Fibroblast of skin of abdomen (primary cell): ENCODE measurements around the gene FLRT3.

Source experiments
- DNase-seq: peaks from one replicate; pipeline ENCODE4 v3.0.0-alpha.2; 2013

Gene FLRT3

DNA sequence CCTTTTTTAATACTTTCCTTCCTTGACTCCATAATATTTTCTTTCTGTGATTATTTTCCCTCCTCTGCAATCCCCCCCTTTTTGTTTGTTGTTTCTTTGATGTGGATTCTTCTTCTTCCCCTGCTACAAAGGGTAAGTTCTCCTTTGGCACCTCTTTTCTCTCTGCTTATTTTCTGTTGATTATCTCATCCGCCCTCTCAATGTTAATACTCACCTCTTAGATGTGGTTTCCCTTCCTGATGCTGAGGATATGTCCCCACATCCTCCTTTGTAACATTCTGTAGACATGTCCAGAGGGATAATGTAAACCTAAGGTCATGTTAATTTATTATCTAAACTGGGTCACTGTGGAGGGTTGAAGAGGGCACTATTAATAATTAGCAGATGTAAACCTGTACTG, 17.7 kb downstream of the FLRT3 start:
- DNase-seq: no peak

GRCh38 chr20:14313341-14314020, 23.9 kb downstream of the FLRT3 start:
- DNase-seq: no peak

GRCh38 chr20:14312001-14312400, 25.4 kb downstream of the FLRT3 start:
- no peak for DNase-seq

- DNase-seq: no peak
Observed at GRCh38 chr20:14310977-14311627, 26.3 kb downstream of the FLRT3 start.

GRCh38 chr20:14307956-14308355, 29.5 kb downstream of the FLRT3 start:
- DNase-seq: no peak

- no peak for DNase-seq
Observed at GRCh38 chr20:14304472-14304871, 32.9 kb downstream of the FLRT3 start.

DNA sequence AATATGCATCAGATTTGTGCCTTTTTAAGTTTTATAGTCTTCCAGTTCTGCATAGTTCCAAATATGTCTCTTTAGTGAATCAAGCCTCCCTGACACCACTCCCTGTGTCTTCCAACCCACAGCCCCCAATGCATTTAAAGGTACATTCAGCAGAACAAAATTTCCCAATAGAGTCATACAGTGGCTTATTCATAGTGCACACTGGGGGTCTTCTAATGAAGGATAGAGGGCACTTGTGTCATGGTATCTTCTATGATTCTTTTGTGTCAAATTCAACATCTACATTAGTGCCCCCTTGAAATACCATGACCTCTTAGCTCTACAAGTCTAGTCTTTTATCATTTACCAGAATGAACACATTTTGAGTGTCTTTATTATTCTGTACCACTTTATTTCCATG, 33.8 kb downstream of the FLRT3 start:
- no peak for DNase-seq

GRCh38 chr20:14303106-14303505, 34.3 kb downstream of the FLRT3 start:
- no peak for DNase-seq

DNA sequence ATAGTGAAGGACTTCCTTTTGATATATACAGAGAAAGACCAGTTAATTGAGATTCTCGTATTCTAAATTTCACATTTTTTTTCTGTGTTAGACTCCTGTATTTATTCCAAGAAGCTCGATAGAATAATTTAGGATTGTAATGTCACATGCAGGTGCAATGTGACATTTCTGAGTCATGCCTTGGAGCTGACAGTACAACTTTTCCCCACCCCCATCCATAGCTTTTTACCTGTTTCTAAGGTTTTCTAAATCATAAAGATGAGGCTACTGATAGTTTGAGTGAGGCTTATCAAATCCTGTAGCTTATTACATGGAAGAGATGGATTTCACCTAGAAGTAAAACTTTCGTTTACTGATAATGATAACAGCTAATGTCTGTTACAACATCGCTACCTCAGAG, 37.6 kb downstream of the FLRT3 start:
- DNase-seq: no peak

DNA sequence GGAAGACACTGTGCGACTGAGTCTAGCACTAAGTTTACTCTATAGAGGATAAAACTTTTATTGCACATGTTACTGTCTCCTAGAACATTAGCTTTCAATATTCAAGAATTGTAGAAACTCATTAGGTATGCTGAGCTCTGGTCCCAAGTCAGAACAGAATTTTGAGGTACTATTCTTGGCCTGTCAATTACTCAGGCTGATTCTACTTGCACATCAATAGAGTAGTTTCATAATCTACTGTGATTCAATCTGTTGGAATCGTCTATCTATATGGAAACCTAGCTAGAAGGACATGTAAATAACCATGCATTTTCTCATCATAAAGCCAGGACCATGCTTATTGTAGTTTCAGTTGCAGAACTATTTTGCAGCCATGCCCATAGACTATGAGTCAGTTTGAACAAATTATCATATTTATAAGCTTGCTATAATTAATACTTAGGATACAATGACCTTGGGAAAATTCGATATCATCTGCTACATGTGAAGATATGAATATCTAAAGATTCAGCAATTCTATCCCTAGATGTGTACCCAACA, 41.6 kb downstream of the FLRT3 start:
- DNase-seq: no peak

DNA sequence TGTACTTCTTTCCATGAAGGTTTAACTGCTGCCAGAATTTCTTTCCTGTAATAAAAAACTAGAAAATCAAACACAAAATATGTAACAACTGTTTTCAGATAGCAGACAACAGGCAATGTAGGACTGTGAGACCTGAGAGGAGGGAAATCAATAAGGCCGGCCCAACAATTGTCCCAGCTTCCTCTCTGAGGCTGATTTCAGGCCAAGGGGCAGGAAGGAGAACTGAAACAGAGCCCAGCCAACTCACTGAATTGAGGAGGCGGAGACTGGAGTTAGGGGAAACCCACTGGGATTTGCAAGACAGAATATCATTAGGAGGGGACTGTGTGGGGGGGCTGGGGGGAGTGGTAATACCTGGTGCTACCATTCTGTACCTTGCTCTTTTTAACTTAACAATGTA, 42.2 kb downstream of the FLRT3 start:
- no peak for DNase-seq

GRCh38 chr20:14291502-14291901, 45.9 kb downstream of the FLRT3 start:
- no peak for DNase-seq

DNA sequence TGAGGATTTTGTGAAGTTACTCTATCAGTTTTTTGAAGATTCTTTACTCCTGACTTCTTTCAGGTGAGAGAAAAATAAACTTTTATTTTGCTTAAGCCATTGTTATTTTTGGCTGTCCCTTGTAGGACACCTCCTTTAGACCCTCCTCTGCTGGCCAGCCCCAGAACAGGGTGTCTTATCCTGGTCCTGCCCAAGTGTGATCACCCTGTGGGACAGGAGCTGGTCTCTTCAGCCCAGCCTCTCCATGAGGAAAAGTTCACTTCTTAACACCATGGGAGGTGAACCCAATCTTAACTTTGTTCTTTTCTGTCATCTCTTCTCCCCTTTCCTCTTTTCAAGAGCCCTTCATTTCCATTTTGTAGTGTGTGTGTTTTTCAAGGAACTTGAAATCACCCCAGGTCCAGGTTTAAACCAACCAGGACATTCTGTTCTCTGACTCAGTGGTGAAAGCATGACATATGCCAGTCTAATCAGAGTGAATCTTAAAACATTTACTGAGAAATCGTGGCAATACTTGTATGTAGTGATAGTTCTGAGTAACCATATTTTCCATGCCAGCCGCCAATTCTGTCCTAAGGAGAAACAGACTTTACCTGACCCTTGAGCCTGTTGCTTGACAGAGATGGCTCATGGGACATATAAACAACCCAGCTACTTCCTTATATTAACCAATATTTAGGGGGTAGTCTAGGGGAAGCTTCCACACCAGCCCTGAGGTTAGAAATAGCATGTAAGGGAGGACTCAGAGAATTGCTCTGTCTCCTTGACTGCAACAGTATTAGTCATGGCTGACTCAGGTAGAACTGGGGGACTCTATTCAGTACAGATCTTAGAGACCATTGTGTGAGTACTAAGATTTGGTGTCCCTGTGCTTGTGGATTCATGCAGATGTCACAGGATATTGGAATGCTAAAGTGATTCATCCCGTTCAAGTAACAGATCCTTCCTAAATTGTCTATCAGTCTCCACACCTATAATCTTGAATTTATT, 48.8 kb downstream of the FLRT3 start:
- peak; percentile 60 for DNase-seq

DNA sequence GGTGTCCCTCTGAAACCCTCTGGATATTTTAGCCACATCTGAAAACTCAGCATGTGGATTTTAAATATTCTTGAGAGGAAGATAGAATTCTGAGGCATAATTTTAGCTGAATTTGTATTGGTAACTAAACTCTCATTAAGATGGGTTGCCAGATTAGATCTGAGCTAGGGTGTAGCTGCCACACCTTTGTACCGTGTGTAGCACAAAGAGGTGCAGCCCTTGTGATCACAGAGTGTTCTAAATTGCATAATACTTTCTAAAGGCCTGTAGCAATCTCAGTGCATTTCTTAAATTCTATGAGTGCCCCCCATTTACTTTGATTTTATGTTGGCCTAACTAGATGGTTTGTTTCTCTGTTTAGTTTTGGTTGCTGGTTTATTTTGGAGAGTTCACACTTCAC, 53.0 kb downstream of the FLRT3 start:
- DNase-seq: no peak

DNA sequence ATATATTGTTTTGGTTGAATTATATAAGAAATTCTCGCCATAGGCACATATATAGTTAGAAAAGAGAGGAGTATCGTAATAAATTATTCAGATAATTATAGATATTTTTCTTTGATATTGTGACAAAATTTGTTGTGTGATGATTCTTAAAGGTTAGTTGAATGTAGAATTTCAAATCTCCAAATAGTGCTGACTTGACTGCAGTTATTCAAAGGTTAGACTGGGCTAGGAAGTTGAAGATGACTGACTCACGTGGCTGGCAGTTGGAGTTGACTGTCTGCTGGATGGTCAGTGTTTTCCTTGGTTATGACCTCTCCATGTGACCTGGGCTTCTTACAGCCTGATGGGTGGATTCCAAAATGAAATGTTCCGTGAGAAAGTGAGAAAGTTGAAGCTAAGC, 55.3 kb downstream of the FLRT3 start:
- no peak for DNase-seq
